Measurements from ENCODE around the gene HHIP.

DNA sequence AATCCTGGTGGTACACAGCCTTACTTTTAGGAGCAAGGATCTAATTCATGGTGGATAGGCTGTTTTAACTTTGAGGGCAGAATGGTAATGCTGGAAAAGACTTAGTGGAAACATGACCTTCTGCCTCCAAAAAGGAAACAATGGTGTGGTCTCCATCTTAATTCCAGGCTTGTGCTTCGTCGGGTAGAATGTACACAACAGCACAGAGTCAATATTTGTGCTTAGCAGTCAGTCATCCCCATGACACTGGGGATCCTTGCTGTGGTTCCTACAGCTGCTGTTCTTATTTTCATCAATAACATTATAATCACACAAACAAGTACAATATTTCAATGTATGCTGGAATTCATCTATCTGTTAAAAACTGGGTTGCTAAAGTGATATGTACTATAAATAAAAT, 104.4 kb downstream of the HHIP start:
- TF ChIP-seq, protein P1, sequence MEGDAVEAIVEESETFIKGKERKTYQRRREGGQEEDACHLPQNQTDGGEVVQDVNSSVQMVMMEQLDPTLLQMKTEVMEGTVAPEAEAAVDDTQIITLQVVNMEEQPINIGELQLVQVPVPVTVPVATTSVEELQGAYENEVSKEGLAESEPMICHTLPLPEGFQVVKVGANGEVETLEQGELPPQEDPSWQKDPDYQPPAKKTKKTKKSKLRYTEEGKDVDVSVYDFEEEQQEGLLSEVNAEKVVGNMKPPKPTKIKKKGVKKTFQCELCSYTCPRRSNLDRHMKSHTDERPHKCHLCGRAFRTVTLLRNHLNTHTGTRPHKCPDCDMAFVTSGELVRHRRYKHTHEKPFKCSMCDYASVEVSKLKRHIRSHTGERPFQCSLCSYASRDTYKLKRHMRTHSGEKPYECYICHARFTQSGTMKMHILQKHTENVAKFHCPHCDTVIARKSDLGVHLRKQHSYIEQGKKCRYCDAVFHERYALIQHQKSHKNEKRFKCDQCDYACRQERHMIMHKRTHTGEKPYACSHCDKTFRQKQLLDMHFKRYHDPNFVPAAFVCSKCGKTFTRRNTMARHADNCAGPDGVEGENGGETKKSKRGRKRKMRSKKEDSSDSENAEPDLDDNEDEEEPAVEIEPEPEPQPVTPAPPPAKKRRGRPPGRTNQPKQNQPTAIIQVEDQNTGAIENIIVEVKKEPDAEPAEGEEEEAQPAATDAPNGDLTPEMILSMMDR (IDR thresholded peaks at IDR 0.05), result no peak
- no peak for TF ChIP-seq POLR2A (IDR thresholded peaks at IDR 0.05)
